Memory B cell (primary cell): ENCODE results near the gene CLRN3.

Source experiments
- ATAC-seq: fragments of 150-1000 bp; cut with Tn5 transposase; 2 replicates; pipeline ENCODE4 v1.10.0; 2021; ENCODE audit warnings: low read depth, mild to moderate bottlenecking, moderate library complexity
- DNase-seq, 2 donors: peaks; one replicate each; pipeline ENCODE4 v3.0.0; 2022; ENCODE audit warnings: low spot score in 2 of 2
- H3K27ac Mint-ChIP-seq: one replicate; pipeline ENCODE4 v1.8.0; 2022; ENCODE audit warnings: mild to moderate bottlenecking, moderate library complexity, mixed read lengths
- H3K27me3 Mint-ChIP-seq: one replicate; pipeline ENCODE4 v1.8.0; 2022; ENCODE audit warnings: mixed read lengths
- H3K36me3 Mint-ChIP-seq: one replicate; pipeline ENCODE4 v1.8.0; 2022; ENCODE audit warnings: mild to moderate bottlenecking, mixed read lengths
- H3K4me1 Mint-ChIP-seq: one replicate; pipeline ENCODE4 v1.8.0; 2022; ENCODE audit warnings: mixed read lengths
- H3K4me3 Mint-ChIP-seq: one replicate; pipeline ENCODE4 v1.8.0; 2022; ENCODE audit warnings: mild to moderate bottlenecking, moderate library complexity, mixed read lengths
- H3K9me3 Mint-ChIP-seq: one replicate; pipeline ENCODE4 v1.8.0; 2022; ENCODE audit warnings: mixed read lengths

Gene CLRN3

DNA sequence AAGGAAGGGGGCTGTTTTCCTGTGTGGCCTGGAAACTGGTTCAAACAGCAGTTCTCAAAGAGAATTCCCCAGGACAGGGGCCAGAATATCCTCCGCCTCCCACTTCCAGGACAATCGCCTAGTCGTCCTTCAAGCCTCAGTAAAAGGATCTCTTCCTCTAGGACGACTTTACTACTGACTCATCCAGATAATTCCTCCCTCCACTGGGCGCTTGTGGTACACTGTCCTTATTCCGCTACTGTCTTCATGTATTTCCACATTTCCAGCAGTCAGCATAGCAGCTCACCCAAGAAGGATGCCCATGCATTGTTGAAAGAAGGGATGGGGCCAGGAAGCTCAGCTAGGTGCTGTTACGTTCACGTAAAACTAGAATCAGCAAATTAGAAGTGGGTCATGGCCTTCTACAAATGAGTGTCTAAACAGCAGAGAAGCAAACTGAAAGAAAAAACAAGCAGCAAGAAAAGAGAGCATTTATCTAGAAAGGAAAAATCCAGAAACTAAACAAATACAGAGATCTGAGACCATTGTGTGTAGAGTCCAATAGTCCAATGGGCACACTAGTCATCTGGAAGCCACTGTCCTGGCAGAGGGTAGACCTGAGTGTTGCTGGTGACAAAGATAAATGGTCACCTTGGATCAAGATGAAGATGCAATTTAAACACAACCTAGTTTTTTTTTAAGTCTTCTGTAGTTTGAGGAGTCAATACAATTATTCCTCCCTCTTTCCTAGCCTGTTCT is 26.3 kb downstream of the CLRN3 start:
- peaks cover 7% of the 10 kb centered on the region for H3K27me3 Mint-ChIP-seq
- no peak for DNase-seq

GRCh38 chr10:127863231-127863825 is 29.4 kb downstream of the CLRN3 start:
- no peak overlapping the region for H3K27ac Mint-ChIP-seq
- no peak for ATAC-seq
- peaks cover 3% of the 10 kb centered on the region for H3K27me3 Mint-ChIP-seq

More for the DNA sequence above, 26.3 kb downstream of the CLRN3 start:
- no peak overlapping the region for H3K4me3 Mint-ChIP-seq
- no peak for ATAC-seq
- H3K4me1 Mint-ChIP-seq = no peaks in the 10 kb centered on the region
- H3K9me3 Mint-ChIP-seq = peaks cover 8% of the 10 kb centered on the region
- peaks cover 8% of the 10 kb centered on the region for H3K36me3 Mint-ChIP-seq
- H3K27ac Mint-ChIP-seq = no peak overlapping the region

DNA sequence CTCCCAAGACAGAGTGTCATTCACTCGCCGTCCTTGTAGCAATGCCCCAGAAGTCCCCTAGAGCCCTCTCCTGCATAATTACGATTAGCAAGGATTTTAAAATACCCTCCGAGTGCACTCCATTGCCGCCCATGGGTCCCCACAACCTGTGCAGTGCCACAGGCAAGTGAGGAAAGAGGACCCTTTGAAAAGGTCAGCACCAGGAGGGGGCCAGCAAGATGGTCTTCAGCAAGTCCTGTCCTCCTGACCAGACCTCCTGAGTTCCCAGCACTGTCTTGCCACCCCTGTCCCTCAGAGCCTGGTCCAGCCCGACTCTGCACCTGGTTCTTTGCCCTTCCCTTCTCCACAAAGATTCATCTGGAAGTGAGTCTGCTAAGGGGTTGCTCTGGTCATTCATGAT is 32.1 kb downstream of the CLRN3 start:
- no peaks in the 10 kb centered on the region for H3K27me3 Mint-ChIP-seq
- H3K27ac Mint-ChIP-seq = no peak overlapping the region
- H3K36me3 Mint-ChIP-seq = peaks cover 7% of the 10 kb centered on the region
- H3K9me3 Mint-ChIP-seq = peaks cover 7% of the 10 kb centered on the region
- no peak overlapping the region for H3K4me3 Mint-ChIP-seq
- no peak for DNase-seq
- ATAC-seq = no peak
- peaks cover under 1% of the 10 kb centered on the region for H3K4me1 Mint-ChIP-seq

More at GRCh38 chr10:127863231-127863825, 29.4 kb downstream of the CLRN3 start:
- peaks cover 7% of the 10 kb centered on the region for H3K9me3 Mint-ChIP-seq
- no peak overlapping the region for H3K4me3 Mint-ChIP-seq
- no peak for DNase-seq
- H3K36me3 Mint-ChIP-seq = peaks cover 7% of the 10 kb centered on the region
- no peaks in the 10 kb centered on the region for H3K4me1 Mint-ChIP-seq

DNA sequence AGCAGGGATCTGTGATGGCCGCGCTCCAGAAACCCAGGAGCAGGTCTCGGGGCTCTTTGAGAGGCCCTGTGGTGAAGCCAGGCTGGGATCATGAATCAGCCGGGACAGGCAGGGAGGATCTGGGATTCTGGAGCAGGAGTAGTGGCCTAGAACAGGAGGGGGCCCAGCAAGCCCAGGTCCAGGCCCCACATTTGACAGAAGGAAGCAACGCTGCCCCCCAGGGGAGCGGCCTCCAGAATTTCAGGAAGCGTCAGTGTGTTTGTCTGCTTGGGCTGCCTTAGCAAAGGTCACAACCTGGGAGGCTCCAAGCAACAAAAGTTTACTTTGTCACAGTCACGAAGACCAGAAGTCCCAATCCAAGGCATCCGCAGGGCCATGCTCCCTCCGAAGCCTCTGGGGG is 36.8 kb downstream of the CLRN3 start:
- H3K4me1 Mint-ChIP-seq = peaks cover 25% of the 10 kb centered on the region
- peaks cover 4% of the 10 kb centered on the region for H3K9me3 Mint-ChIP-seq
- no peak overlapping the region for H3K4me3 Mint-ChIP-seq
- no peak for ATAC-seq
- no peaks in the 10 kb centered on the region for H3K27me3 Mint-ChIP-seq
- no peak for DNase-seq
- peak overlapping the region; percentile 5 for H3K27ac Mint-ChIP-seq
- H3K36me3 Mint-ChIP-seq = no peaks in the 10 kb centered on the region

- Mint-ChIP-seq H3K4me3 (no peak overlapping the region), H3K36me3 (no peaks in the 10 kb centered on the region), H3K27ac (peak overlapping the region; percentile 71), H3K9me3 (peaks cover 4% of the 10 kb centered on the region), H3K4me1 (peaks cover 25% of the 10 kb centered on the region), H3K27me3 (no peaks in the 10 kb centered on the region)
- ATAC-seq (no peak), DNase-seq (no peak)
Measured at GRCh38 chr10:127855591-127855881, 37.2 kb downstream of the CLRN3 start.

- peak overlapping the region; percentile 75 for H3K4me3 Mint-ChIP-seq
- ATAC-seq (peak; percentile 79), DNase-seq (peak; percentile 28 to 34)
- no peaks in the 10 kb centered on the region for H3K27me3 Mint-ChIP-seq
- H3K9me3 Mint-ChIP-seq = peaks cover 4% of the 10 kb centered on the region
- peaks cover 25% of the 10 kb centered on the region for H3K4me1 Mint-ChIP-seq
- H3K27ac Mint-ChIP-seq = peak overlapping the region; percentile 71
- no peaks in the 10 kb centered on the region for H3K36me3 Mint-ChIP-seq
Measured at GRCh38 chr10:127854769-127855590, 37.8 kb downstream of the CLRN3 start.

DNA sequence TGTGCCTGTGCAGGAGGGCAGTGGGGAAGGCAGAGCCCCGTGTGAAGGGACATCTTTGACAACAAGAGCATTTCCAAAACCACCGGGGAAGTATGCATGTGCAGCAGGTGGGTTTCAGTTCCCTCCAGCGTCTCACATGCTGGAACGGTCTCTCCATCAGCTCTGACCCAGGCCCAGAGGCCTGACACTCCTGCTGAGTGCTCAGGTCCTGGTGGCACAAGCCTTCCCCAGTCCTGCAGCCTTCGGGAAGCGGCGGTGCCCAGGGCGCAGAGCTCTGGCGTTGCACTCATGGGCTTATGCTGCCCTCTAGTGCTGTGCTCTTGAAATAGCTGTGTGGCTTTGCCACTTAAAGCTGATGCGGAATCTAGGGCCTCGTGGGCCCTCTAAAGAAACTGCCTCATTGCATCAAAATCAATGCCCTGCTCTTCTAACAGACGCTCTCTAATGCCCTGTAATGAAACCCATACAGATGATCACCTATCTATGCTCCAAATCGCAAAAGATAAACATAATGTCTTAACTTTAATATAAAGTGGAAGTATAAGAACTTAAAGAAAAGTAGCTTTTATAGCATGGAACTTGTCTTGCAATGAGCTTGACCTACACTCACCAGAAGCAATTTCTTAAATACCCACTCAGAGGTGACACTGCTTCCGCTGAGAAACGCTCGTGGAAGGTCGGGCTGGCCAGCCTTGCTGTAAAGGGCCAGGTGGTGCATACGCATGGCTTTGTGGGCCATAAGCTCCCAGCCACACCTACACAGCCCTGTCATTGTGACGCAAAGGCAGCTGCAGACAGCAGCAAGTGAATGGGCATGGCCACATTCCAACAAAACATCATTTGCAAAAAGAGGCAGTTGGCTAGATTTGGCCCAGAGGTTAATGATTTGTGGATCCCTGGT is 38.6 kb downstream of the CLRN3 start:
- H3K27ac Mint-ChIP-seq = no peak overlapping the region
- ATAC-seq (peak; percentile 62), DNase-seq (peak; percentile 25 to 39)
- peak overlapping the region; percentile 50 for H3K4me3 Mint-ChIP-seq
- H3K27me3 Mint-ChIP-seq = no peaks in the 10 kb centered on the region
- H3K36me3 Mint-ChIP-seq = no peaks in the 10 kb centered on the region
- H3K9me3 Mint-ChIP-seq = no peaks in the 10 kb centered on the region
- H3K4me1 Mint-ChIP-seq = peaks cover 25% of the 10 kb centered on the region

- no peaks in the 10 kb centered on the region for H3K27me3 Mint-ChIP-seq
- H3K9me3 Mint-ChIP-seq = peaks cover 4% of the 10 kb centered on the region
- peaks cover 28% of the 10 kb centered on the region for H3K4me1 Mint-ChIP-seq
- no peak overlapping the region for H3K4me3 Mint-ChIP-seq
- no peak for ATAC-seq
- H3K27ac Mint-ChIP-seq = no peak overlapping the region
- H3K36me3 Mint-ChIP-seq = peaks cover 3% of the 10 kb centered on the region
- no peak for DNase-seq
Measured at GRCh38 chr10:127852456-127852855, 40.3 kb downstream of the CLRN3 start.

GRCh38 chr10:127851661-127852194 is 41.0 kb downstream of the CLRN3 start:
- H3K36me3 Mint-ChIP-seq = peaks cover 3% of the 10 kb centered on the region
- H3K4me1 Mint-ChIP-seq = peaks cover 30% of the 10 kb centered on the region
- no peaks in the 10 kb centered on the region for H3K27me3 Mint-ChIP-seq
- H3K9me3 Mint-ChIP-seq = peaks cover 4% of the 10 kb centered on the region
- ATAC-seq = no peak
- no peak for DNase-seq
- no peak overlapping the region for H3K27ac Mint-ChIP-seq
- no peak overlapping the region for H3K4me3 Mint-ChIP-seq

DNA sequence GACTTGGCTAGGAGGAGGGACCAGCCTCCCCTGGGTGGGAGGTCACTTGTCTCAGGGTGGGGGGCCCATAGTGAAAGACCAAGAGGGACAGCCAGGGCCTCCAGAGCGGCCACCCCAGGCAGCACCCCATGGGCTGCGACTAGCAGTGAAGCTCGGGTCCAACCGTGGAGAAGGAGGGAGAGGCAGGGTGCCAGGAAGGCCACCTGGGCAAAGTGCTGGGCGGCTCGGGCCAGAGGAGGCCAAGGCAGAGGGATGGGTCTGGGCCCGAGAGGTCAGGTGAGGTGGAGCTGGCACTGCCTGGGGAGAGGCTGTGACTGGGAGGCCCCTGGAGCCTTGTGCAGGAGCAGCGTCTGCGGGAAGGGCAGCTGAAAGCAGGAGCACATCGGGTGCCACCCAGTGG is 41.8 kb downstream of the CLRN3 start:
- Mint-ChIP-seq H3K27me3 (peaks cover 2% of the 10 kb centered on the region), H3K36me3 (peaks cover 3% of the 10 kb centered on the region), H3K9me3 (peaks cover 4% of the 10 kb centered on the region), H3K4me3 (no peak overlapping the region), H3K27ac (no peak overlapping the region), H3K4me1 (peaks cover 32% of the 10 kb centered on the region)
- ATAC-seq (no peak), DNase-seq (no peak)

DNA sequence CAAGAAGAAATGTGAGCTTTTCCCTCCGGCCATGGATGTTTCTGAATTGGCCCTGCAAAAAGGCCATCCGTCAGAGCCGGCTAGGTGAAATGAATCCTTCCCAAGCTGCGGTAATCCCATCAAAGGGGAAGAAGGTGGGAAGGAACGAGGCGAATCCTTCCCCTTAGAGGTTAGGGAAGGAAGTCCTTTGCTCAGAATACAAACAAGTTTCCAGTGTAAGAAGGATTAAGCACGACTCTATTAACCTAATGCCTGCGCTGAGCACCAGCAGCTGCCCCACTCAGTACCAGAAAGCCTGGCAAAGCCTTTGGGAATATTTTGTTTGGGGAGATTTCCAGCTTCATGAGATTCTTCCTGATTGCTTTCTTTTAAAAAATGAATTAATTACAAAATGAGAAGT is 42.8 kb downstream of the CLRN3 start:
- Mint-ChIP-seq H3K9me3 (peaks cover 4% of the 10 kb centered on the region), H3K27ac (no peak overlapping the region), H3K4me1 (peaks cover 27% of the 10 kb centered on the region), H3K27me3 (peaks cover 3% of the 10 kb centered on the region), H3K4me3 (no peak overlapping the region), H3K36me3 (peaks cover 3% of the 10 kb centered on the region)
- ATAC-seq = no peak
- no peak for DNase-seq

DNA sequence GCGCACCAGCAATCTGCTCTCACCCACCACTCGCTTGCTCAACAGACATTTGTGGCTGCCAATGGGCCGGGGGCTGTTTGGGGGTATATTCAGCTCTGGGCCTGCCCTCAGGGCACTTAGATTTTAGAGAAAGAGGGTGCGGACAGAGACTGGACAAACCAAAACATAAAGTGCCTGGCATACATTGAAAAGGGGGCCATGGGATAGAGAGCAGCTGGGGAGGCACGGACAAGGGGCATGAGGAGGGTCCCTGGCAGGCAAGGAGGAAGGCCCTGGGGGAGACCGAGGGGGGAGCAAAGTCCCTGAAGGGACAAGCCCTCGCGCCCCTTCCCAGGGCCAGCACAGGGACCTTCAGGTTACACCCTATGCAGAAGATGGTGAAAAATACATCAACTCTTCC is 43.5 kb downstream of the CLRN3 start:
- peaks cover 21% of the 10 kb centered on the region for H3K4me1 Mint-ChIP-seq
- peaks cover 3% of the 10 kb centered on the region for H3K36me3 Mint-ChIP-seq
- peaks cover 3% of the 10 kb centered on the region for H3K27me3 Mint-ChIP-seq
- ATAC-seq (no peak), DNase-seq (no peak)
- H3K9me3 Mint-ChIP-seq = peaks cover 4% of the 10 kb centered on the region
- no peak overlapping the region for H3K27ac Mint-ChIP-seq
- H3K4me3 Mint-ChIP-seq = no peak overlapping the region

DNA sequence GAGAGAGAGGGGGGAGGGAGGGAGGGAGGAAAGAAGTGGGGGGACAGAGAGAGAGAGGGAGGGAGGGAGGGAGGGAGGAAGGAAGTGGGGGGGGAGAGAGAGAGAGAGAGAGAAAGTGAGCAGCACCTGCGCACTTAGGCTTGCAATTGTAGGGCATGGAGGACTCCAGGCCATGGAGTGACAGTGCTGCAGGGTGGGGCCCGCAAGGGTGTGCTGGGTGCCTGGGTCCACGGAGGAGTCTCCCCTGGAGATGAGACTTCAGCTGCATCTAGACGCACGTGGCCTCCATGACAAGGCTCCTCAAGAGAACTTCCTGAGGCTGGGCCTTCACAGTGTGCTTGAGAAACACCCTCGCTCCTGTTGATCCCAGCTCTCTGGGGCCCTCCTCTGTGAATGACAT is 44.5 kb downstream of the CLRN3 start:
- Mint-ChIP-seq H3K27ac (peak overlapping the region; percentile 64), H3K9me3 (peaks cover 4% of the 10 kb centered on the region)

More for the DNA sequence above, 44.5 kb downstream of the CLRN3 start:
- H3K4me3 Mint-ChIP-seq = no peak overlapping the region
- DNase-seq (no peak), ATAC-seq (no peak)
- peaks cover 11% of the 10 kb centered on the region for H3K4me1 Mint-ChIP-seq
- H3K27me3 Mint-ChIP-seq = peaks cover 3% of the 10 kb centered on the region
- H3K36me3 Mint-ChIP-seq = peaks cover 3% of the 10 kb centered on the region
